GM12878 (cell line): ENCODE measurements around the gene FDX2. TPM values are rescaled to one million over a fixed set of nuclear protein-coding genes. Genes with fewer than 3 reads are reported as not detected.

ENCODE experiments used
- ATF3 ChIP-seq: IDR thresholded peaks from 2 replicates; pipeline ENCODE4 v1.6.1; 2011; ENCODE audit warnings: low read depth, mild to moderate bottlenecking, low read length, moderate library complexity, borderline replicate concordance; ENCODE audit errors: extremely low read depth
- CEBPZ ChIP-seq: fragments of 150-350 bp; IDR thresholded peaks from 2 replicates; pipeline ENCODE4 v1.6.1; 2016; ENCODE audit warnings: low read depth, low read length
- EGR1 ChIP-seq, 2 experiments: IDR thresholded peaks; 1 replicate in 1 of 2; 2 replicates in 1 of 2; pipeline ENCODE4 v1.6.1; 2011 to 2012; ENCODE audit warnings: low read depth in 2 of 2, low read length in 2 of 2, borderline replicate concordance in 1 of 2, mild to moderate bottlenecking in 1 of 2, moderate library complexity in 1 of 2
- FOXM1 ChIP-seq: IDR thresholded peaks from 2 replicates; pipeline ENCODE4 v1.6.1; 2012; ENCODE audit warnings: low read depth, mild to moderate bottlenecking, inconsistent platforms, low read length, moderate library complexity
- JUND ChIP-seq: IDR thresholded peaks from 2 replicates; pipeline ENCODE4 v1.6.1; 2012; ENCODE audit warnings: low read depth, mild to moderate bottlenecking, low read length, improper control_type of control experiment, moderate library complexity
- KLF5 ChIP-seq: fragments of 450-650 bp; IDR thresholded peaks from 2 replicates; pipeline ENCODE4 v1.6.1; 2014; ENCODE audit warnings: mild to moderate bottlenecking; ENCODE audit not compliant: partially characterized antibody
- LARP7 ChIP-seq: fragments of 450-650 bp; IDR thresholded peaks from 2 replicates; pipeline ENCODE4 v1.6.1; 2017; ENCODE audit warnings: mild to moderate bottlenecking
- NFYB ChIP-seq: IDR thresholded peaks from 2 replicates; pipeline ENCODE4 v1.6.1; 2011; ENCODE audit warnings: low read depth, mild to moderate bottlenecking, low read length, improper control_type of control experiment, moderate library complexity; ENCODE audit not compliant: insufficient read depth
- POLR2AphosphoS2 ChIP-seq: IDR thresholded peaks from 2 replicates; pipeline ENCODE4 v1.6.1; 2011; ENCODE audit warnings: low read depth, mild to moderate bottlenecking, low read length, improper control_type of control experiment, moderate library complexity
- POU2F2 ChIP-seq: IDR thresholded peaks from 3 replicates; pipeline ENCODE4 v1.6.1; 2011; ENCODE audit warnings: low read depth, mild to moderate bottlenecking, low read length, borderline replicate concordance
- ZBTB33 ChIP-seq: fragments of 450-650 bp; IDR thresholded peaks from 2 replicates; pipeline ENCODE4 v1.6.1; 2017; ENCODE audit warnings: mild to moderate bottlenecking
- ZNF384 ChIP-seq: IDR thresholded peaks from 2 replicates; pipeline ENCODE4 v1.6.1; 2012; ENCODE audit warnings: low read depth, mild to moderate bottlenecking, low read length, improper control_type of control experiment, borderline replicate concordance
- polyA plus RNA-seq, 11 experiments: library from polyadenylated mRNA; depleted of rRNA in 4 of 11; unstranded in 6 of 11; stranded (reverse) in 5 of 11; fragments of >200 nt; fragmentation: Nextera tagmentation in 4 of 11; fragmentation: Illumina TruSeq in 1 of 11; extraction: Ambion mirVana in 4 of 11; extraction: Trizol in 1 of 11; gene quantifications; 1 replicate in 1 of 11; 2 replicates in 10 of 11; pipeline versions ENCODE4 v1.2.1 to v1.2.3, GENCODE V29; 2011 to 2016; ENCODE audit warnings: inconsistent platforms in 2 of 11, missing spikeins in 2 of 11, low read depth in 1 of 11
- total RNA-seq, 4 experiments: library from RNA; depleted of rRNA in 3 of 4; stranded (reverse); fragments of >200 nt in 3 of 4; fragmentation: Illumina TruSeq in 1 of 4; extraction: Trizol in 1 of 4; gene quantifications; 2 replicates each; pipeline versions ENCODE4 v1.2.1 to v1.2.3, GENCODE V29; 2013 to 2021
- TF ChIP-seq, protein P1 (sequence below): fragments of 450-650 bp; IDR thresholded peaks from 2 replicates; pipeline ENCODE4 v1.6.1; 2016; ENCODE audit warnings: mild to moderate bottlenecking, moderate library complexity, borderline replicate concordance

The FDX2 gene
- total and polyA plus RNA-seq, 10 of the 15 experiments (the other 5 are each of a cell fraction or from before 2014, with no cell fraction given), result 1.4 to 50.4 (median 24.7) TPM

- TF ChIP-seq ZBTB33 (no peak), KLF5 (no peak), NFYB (no peak), JUND (no peak), ATF3 (no peak), CEBPZ (no peak), ZNF384 (no peak), POU2F2 (no peak), POLR2AphosphoS2 (no peak; the same call in 1 of the 2 replicates), LARP7 (0 out of 2 replicates have a peak, but pooled peaks have one; percentile 39), EGR1 (IDR thresholded peaks at IDR 0.05; ENCODE audit: borderline replicate concordance in 1 of 2, low read depth in 2 of 2, low read length in 2 of 2) (no peak), FOXM1 (no peak)
- TF ChIP-seq, protein P1, sequence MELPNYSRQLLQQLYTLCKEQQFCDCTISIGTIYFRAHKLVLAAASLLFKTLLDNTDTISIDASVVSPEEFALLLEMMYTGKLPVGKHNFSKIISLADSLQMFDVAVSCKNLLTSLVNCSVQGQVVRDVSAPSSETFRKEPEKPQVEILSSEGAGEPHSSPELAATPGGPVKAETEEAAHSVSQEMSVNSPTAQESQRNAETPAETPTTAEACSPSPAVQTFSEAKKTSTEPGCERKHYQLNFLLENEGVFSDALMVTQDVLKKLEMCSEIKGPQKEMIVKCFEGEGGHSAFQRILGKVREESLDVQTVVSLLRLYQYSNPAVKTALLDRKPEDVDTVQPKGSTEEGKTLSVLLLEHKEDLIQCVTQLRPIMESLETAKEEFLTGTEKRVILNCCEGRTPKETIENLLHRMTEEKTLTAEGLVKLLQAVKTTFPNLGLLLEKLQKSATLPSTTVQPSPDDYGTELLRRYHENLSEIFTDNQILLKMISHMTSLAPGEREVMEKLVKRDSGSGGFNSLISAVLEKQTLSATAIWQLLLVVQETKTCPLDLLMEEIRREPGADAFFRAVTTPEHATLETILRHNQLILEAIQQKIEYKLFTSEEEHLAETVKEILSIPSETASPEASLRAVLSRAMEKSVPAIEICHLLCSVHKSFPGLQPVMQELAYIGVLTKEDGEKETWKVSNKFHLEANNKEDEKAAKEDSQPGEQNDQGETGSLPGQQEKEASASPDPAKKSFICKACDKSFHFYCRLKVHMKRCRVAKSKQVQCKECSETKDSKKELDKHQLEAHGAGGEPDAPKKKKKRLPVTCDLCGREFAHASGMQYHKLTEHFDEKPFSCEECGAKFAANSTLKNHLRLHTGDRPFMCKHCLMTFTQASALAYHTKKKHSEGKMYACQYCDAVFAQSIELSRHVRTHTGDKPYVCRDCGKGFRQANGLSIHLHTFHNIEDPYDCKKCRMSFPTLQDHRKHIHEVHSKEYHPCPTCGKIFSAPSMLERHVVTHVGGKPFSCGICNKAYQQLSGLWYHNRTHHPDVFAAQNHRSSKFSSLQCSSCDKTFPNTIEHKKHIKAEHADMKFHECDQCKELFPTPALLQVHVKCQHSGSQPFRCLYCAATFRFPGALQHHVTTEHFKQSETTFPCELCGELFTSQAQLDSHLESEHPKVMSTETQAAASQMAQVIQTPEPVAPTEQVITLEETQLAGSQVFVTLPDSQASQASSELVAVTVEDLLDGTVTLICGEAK, result no peak
Observed at GRCh38 chr19:10295305-10295846, 20.4 kb downstream of the FDX2 start (continued).
